ENCODE results near the gene IPP. TPM values are rescaled to one million over a fixed set of nuclear protein-coding genes. Genes with fewer than 3 reads are reported as not detected.
"Not testable (repeated sequence)": the region's sequence is repeated elsewhere in the genome, so short reads cannot be mapped to it uniquely, and the experiment has no call there.

Gene IPP
- total and polyA plus RNA-seq, 2 of the 4 experiments (the other 2 are of a cell fraction): 4.6 to 10.6 TPM

GRCh38 chr1:45739641-45740156 is 10.8 kb downstream of the IPP start:
- H2BK20ac ChIP-seq (ENCODE audit: low read depth, low read length); H4K91ac ChIP-seq (ENCODE audit: insufficient read depth, low read depth, low read length); intact Hi-C loops (cut with micrococcal nuclease); H3K9me1 ChIP-seq (ENCODE audit: insufficient read depth, low read length); DNase-seq; H3K79me1 ChIP-seq (ENCODE audit: low read depth in 1 of 2, low read length in 2 of 2); in situ Hi-C loops (cut with MboI; ENCODE audit: low sequenced_read_pairs); H3K9ac ChIP-seq (ENCODE audit: low read depth, low read length); H2AK9ac ChIP-seq (replicated peaks; ENCODE audit: low read depth, low read length, poor library complexity); H3K23ac ChIP-seq (ENCODE audit: low read depth, low read length); ATAC-seq (ENCODE audit: low read depth); H3K4me2 ChIP-seq (ENCODE audit: low read depth, low read length); H2AK5ac ChIP-seq (ENCODE audit: low read depth, low read length); H3K36me3 ChIP-seq (ENCODE audit: control insufficient read depth, insufficient read depth, low read length); POLR2A ChIA-PET (ENCODE audit: unreplicated experiment); H3K4me1 ChIP-seq (ENCODE audit: control insufficient read depth, insufficient read depth, low read length); H3K14ac ChIP-seq (replicated peaks; ENCODE audit: low read depth, low read length); H2BK120ac ChIP-seq (ENCODE audit: low read depth, low read length); H3K27ac ChIP-seq (ENCODE audit: insufficient read depth, low read length); dilution Hi-C loops (cut with HindIII; ENCODE audit: low sequenced_read_pairs, unreplicated experiment); H2AFZ ChIP-seq (replicated peaks; ENCODE audit: low read length, poor library complexity); H3K9me3 ChIP-seq (ENCODE audit: control insufficient read depth, insufficient read depth, low read length); H2BK5ac ChIP-seq (ENCODE audit: low read depth, low read length, poor library complexity, severe bottlenecking); H3K56ac ChIP-seq (ENCODE audit: extremely low read depth, insufficient read depth, low read length); BruUV-seq (replicated peaks); H4K8ac ChIP-seq (ENCODE audit: low read depth in 2 of 2, low read length in 2 of 2); H4K5ac ChIP-seq (ENCODE audit: low read depth, low read length); H4K20me1 ChIP-seq (ENCODE audit: insufficient read depth, low read length); H3K18ac ChIP-seq (ENCODE audit: low read depth, low read length); H3K4ac ChIP-seq (ENCODE audit: low read depth, low read length); H2BK15ac ChIP-seq (ENCODE audit: low read depth, low read length); CTCF ChIA-PET; H3K4me3 ChIP-seq (ENCODE audit: insufficient read depth, low read depth, low read length); H3K27me3 ChIP-seq (ENCODE audit: control insufficient read depth, insufficient read depth, low read length): not testable (repeated sequence)
- no CpG with 5 or more reads among the region's 5 CpGs for WGBS, 2 experiments (ENCODE audit: extremely low coverage in 2 of 2, insufficient read length in 1 of 2)
